ENCODE data around the gene YIPF7.

DNA sequence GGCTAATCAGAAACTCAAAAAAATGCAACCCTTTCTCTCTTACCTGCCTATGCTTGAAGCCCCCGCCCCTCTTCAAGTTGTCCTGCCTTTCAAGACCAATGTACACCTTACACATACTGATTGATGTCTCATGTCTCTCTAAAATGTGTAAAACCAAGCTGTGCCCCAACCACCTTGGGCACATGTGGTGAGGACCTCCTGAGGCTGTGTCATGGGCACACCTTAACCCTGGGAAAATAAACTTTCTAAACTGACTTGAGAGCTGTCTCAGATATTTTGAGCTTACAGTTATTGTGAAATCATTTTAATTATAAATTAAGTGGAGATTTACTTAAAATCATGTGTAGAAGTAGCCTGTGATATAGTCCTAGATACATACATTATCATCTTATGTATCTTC lies 49.0 kb upstream of the YIPF7 start:
- TF ChIP-seq, protein P1, sequence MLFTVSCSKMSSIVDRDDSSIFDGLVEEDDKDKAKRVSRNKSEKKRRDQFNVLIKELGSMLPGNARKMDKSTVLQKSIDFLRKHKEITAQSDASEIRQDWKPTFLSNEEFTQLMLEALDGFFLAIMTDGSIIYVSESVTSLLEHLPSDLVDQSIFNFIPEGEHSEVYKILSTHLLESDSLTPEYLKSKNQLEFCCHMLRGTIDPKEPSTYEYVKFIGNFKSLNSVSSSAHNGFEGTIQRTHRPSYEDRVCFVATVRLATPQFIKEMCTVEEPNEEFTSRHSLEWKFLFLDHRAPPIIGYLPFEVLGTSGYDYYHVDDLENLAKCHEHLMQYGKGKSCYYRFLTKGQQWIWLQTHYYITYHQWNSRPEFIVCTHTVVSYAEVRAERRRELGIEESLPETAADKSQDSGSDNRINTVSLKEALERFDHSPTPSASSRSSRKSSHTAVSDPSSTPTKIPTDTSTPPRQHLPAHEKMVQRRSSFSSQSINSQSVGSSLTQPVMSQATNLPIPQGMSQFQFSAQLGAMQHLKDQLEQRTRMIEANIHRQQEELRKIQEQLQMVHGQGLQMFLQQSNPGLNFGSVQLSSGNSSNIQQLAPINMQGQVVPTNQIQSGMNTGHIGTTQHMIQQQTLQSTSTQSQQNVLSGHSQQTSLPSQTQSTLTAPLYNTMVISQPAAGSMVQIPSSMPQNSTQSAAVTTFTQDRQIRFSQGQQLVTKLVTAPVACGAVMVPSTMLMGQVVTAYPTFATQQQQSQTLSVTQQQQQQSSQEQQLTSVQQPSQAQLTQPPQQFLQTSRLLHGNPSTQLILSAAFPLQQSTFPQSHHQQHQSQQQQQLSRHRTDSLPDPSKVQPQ (CRISPR knock-in tag; IDR thresholded peaks at IDR 0.05; ENCODE audit: borderline replicate concordance): no peak
- no peak for TF ChIP-seq GABPA (tag; conservative IDR thresholded peaks at IDR 0.05; ENCODE audit: low read depth)
- TF ChIP-seq, protein P2, sequence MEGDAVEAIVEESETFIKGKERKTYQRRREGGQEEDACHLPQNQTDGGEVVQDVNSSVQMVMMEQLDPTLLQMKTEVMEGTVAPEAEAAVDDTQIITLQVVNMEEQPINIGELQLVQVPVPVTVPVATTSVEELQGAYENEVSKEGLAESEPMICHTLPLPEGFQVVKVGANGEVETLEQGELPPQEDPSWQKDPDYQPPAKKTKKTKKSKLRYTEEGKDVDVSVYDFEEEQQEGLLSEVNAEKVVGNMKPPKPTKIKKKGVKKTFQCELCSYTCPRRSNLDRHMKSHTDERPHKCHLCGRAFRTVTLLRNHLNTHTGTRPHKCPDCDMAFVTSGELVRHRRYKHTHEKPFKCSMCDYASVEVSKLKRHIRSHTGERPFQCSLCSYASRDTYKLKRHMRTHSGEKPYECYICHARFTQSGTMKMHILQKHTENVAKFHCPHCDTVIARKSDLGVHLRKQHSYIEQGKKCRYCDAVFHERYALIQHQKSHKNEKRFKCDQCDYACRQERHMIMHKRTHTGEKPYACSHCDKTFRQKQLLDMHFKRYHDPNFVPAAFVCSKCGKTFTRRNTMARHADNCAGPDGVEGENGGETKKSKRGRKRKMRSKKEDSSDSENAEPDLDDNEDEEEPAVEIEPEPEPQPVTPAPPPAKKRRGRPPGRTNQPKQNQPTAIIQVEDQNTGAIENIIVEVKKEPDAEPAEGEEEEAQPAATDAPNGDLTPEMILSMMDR (IDR thresholded peaks at IDR 0.05 in 2 of 3, conservative IDR thresholded peaks at IDR 0.05 in 1 of 3; ENCODE audit: insufficient read depth in 2 of 3, low read depth in 1 of 3, low read length in 3 of 3): no peak
- TF ChIP-seq SMC3 (conservative IDR thresholded peaks at IDR 0.05; ENCODE audit: insufficient read depth, low read depth, low read length): no peak
- no peak for TF ChIP-seq TAF1 (IDR thresholded peaks at IDR 0.05; ENCODE audit: control insufficient read depth, extremely low read depth, insufficient read depth, low read length, severe bottlenecking)
- TF ChIP-seq, protein P3, sequence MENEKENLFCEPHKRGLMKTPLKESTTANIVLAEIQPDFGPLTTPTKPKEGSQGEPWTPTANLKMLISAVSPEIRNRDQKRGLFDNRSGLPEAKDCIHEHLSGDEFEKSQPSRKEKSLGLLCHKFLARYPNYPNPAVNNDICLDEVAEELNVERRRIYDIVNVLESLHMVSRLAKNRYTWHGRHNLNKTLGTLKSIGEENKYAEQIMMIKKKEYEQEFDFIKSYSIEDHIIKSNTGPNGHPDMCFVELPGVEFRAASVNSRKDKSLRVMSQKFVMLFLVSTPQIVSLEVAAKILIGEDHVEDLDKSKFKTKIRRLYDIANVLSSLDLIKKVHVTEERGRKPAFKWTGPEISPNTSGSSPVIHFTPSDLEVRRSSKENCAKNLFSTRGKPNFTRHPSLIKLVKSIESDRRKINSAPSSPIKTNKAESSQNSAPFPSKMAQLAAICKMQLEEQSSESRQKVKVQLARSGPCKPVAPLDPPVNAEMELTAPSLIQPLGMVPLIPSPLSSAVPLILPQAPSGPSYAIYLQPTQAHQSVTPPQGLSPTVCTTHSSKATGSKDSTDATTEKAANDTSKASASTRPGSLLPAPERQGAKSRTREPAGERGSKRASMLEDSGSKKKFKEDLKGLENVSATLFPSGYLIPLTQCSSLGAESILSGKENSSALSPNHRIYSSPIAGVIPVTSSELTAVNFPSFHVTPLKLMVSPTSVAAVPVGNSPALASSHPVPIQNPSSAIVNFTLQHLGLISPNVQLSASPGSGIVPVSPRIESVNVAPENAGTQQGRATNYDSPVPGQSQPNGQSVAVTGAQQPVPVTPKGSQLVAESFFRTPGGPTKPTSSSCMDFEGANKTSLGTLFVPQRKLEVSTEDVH (IDR thresholded peaks at IDR 0.05; ENCODE audit: low read depth, partially characterized antibody): no peak
- no peak for TF ChIP-seq SP1 (CRISPR knock-in tag; IDR thresholded peaks at IDR 0.05)
